Measurements from ENCODE around the gene CCDC8. TPM values are rescaled to one million over a fixed set of nuclear protein-coding genes. Genes with fewer than 3 reads are reported as not detected.

CCDC8 gene
- polyA plus RNA-seq, 1 experiment = 9.2 TPM

- Histone ChIP-seq H3K9me3 (ENCODE audit: control insufficient read depth, insufficient read depth, low read length) (peaks cover 3% of the 10 kb centered on the region), H3K27me3 (ENCODE audit: control insufficient read depth, insufficient read depth, low read length) (no peaks in the 10 kb centered on the region), H3K4me3 (ENCODE audit: low read depth, low read length) (no peak overlapping the region), H3K27ac (ENCODE audit: low read depth, low read length) (no peak overlapping the region)
- POLR2A ChIA-PET = no interaction called here
- TF ChIP-seq CTCF (IDR thresholded peaks at IDR 0.05; ENCODE audit: low read depth, low read length) = no peak
- DNase-seq (ENCODE audit: low read depth, low spot score) = no peak
- CTCF ChIA-PET = interaction anchor here (0.5 to 2.5 kb wide), 3 partner anchors 12 to 156 kb away, joined by 3 to 16 read pairs (median 4); partner anchors contain the start of gene PPP5C
These were observed 30.1 kb downstream of the CCDC8 start for GRCh38 chr19:46383171-46383815.

GRCh38 chr19:46381756-46382345 is 31.5 kb downstream of the CCDC8 start:
- no peak for TF ChIP-seq CTCF (IDR thresholded peaks at IDR 0.05; ENCODE audit: low read depth, low read length)
- Histone ChIP-seq H3K9me3 (ENCODE audit: control insufficient read depth, insufficient read depth, low read length) (no peaks in the 10 kb centered on the region; the same call in 1 of the 2 replicates), H3K4me3 (ENCODE audit: low read depth, low read length) (no peak overlapping the region), H3K27ac (ENCODE audit: low read depth, low read length) (no peak overlapping the region), H3K27me3 (ENCODE audit: control insufficient read depth, insufficient read depth, low read length) (no peaks in the 10 kb centered on the region)
- POLR2A ChIA-PET = interaction anchor here (0.5 kb wide), 1 partner anchor 740 kb away, joined by 4 read pairs; no protein-coding TSS in a partner anchor
- CTCF ChIA-PET = no interaction called here
- no peak for DNase-seq (ENCODE audit: low read depth, low spot score)

- no peak for DNase-seq (ENCODE audit: low read depth, low spot score)
- H3K27me3 ChIP-seq (ENCODE audit: control insufficient read depth, insufficient read depth, low read length) = no peaks in the 10 kb centered on the region
- H3K4me3 ChIP-seq (ENCODE audit: low read depth, low read length) = no peak overlapping the region
- no peaks in the 10 kb centered on the region; the same call in 1 of the 2 replicates for H3K9me3 ChIP-seq (ENCODE audit: control insufficient read depth, insufficient read depth, low read length)
- H3K27ac ChIP-seq (ENCODE audit: low read depth, low read length) = no peak overlapping the region
- TF ChIP-seq CTCF (IDR thresholded peaks at IDR 0.05; ENCODE audit: low read depth, low read length) = no peak
- CTCF ChIA-PET = interaction anchor here (0.5 to 0.8 kb wide), 2 partner anchors 35 to 49 kb away, joined by 3 read pairs; partner anchors contain the start of gene PPP5C
- POLR2A ChIA-PET = interaction anchor here (0.5 to 0.6 kb wide), 2 partner anchors 24 to 740 kb away, joined by 3 to 4 read pairs; no protein-coding TSS in a partner anchor
These were observed 32.0 kb downstream of the CCDC8 start for GRCh38 chr19:46381346-46381745.

GRCh38 chr19:46380690-46381089 is 32.7 kb downstream of the CCDC8 start:
- Histone ChIP-seq H3K27ac (ENCODE audit: low read depth, low read length) (no peak overlapping the region), H3K27me3 (ENCODE audit: control insufficient read depth, insufficient read depth, low read length) (no peaks in the 10 kb centered on the region), H3K9me3 (ENCODE audit: control insufficient read depth, insufficient read depth, low read length) (no peaks in the 10 kb centered on the region; the same call in 1 of the 2 replicates), H3K4me3 (ENCODE audit: low read depth, low read length) (no peak overlapping the region)
- POLR2A ChIA-PET = interaction anchor here (0.6 kb wide), 1 partner anchor 23 kb away, joined by 3 read pairs; no protein-coding TSS in a partner anchor
- CTCF ChIA-PET = interaction anchor here (0.5 to 1.0 kb wide), 3 partner anchors 16 to 49 kb away, joined by 3 read pairs; partner anchors contain the start of gene PPP5C
- no peak for DNase-seq (ENCODE audit: low read depth, low spot score)
- TF ChIP-seq CTCF (IDR thresholded peaks at IDR 0.05; ENCODE audit: low read depth, low read length) = no peak

- Histone ChIP-seq H3K9me3 (ENCODE audit: control insufficient read depth, insufficient read depth, low read length) (no peaks in the 10 kb centered on the region; the same call in 1 of the 2 replicates), H3K27ac (ENCODE audit: low read depth, low read length) (no peak overlapping the region), H3K4me3 (ENCODE audit: low read depth, low read length) (no peak overlapping the region), H3K27me3 (ENCODE audit: control insufficient read depth, insufficient read depth, low read length) (no peaks in the 10 kb centered on the region)
- DNase-seq (ENCODE audit: low read depth, low spot score) = no peak
- ChIA-PET POLR2A (no interaction called here), CTCF (no interaction called here)
- no peak for TF ChIP-seq CTCF (IDR thresholded peaks at IDR 0.05; ENCODE audit: low read depth, low read length)
These were observed 35.1 kb downstream of the CCDC8 start for GRCh38 chr19:46378268-46378667.

Data from AG04450 (cell line).